Colonic mucosa (tissue), 4 donors: ENCODE results near the gene TCEAL2. TPM values are rescaled to one million over a fixed set of nuclear protein-coding genes. Genes with fewer than 3 reads are reported as not detected.

Experiments
- DNase-seq: peaks from one replicate; pipeline ENCODE4 v3.0.0-alpha.2; 2020
- H3K27ac ChIP-seq: fragments of 200-600 bp; one replicate; pipeline ENCODE4 v1.8.0; 2021
- H3K27me3 ChIP-seq: fragments of 200-600 bp; one replicate; pipeline ENCODE4 v1.8.0; 2021
- H3K36me3 ChIP-seq: fragments of 200-600 bp; one replicate; pipeline ENCODE4 v1.8.0; 2021
- H3K4me1 ChIP-seq: fragments of 200-600 bp; one replicate; pipeline ENCODE4 v1.8.0; 2021; ENCODE audit warnings: mild to moderate bottlenecking
- H3K4me3 ChIP-seq: fragments of 200-600 bp; one replicate; pipeline ENCODE4 v1.8.0; 2021
- H3K9ac ChIP-seq, 2 donors: one replicate each; pipeline ENCODE4 v1.7.0; 2013; ENCODE audit warnings: control low read depth in 2 of 2, low read depth in 2 of 2, low read length in 2 of 2
- H3K9me3 ChIP-seq: fragments of 200-600 bp; one replicate; pipeline ENCODE4 v1.8.0; 2021
- CTCF ChIP-seq: fragments of 200-600 bp; IDR thresholded peaks from one replicate; pipeline ENCODE4 v1.8.0; 2022; ENCODE audit warnings: antibody characterized with exemption, mild to moderate bottlenecking
- intact Hi-C: fragments of 100-400 bp; cut with DNase I; formaldehyde crosslinking; loops from one replicate; pipeline ENCODE4 v1.14.1; 2022
- total RNA-seq, 2 donors: library from RNA; stranded (reverse); fragmentation: NEBNext Ultra II Directional in 1 of 2; extraction: Animal tissue kit (Norgen Biotek cat#: 25700) in 1 of 2; gene quantifications; one replicate each; pipeline ENCODE4 v1.2.1, GENCODE V29; 2021
- donor health status: healthy.
- donor health status: DM: no; HTN: no; CAD: no.
- donor health status: DM: no; HTN: no; CAD: no.

TCEAL2 gene
- total RNA-seq, 2 donors from 2014 or later, result 0.25 to 1.9 TPM

- Histone ChIP-seq H3K9ac (peak overlapping the region; percentile 49 to 58), H3K4me3 (peak overlapping the region; percentile 33), H3K36me3 (no peaks in the 10 kb centered on the region), H3K9me3 (no peaks in the 10 kb centered on the region), H3K4me1 (no peaks in the 10 kb centered on the region), H3K27me3 (no peaks in the 10 kb centered on the region), H3K27ac (no peak overlapping the region)
- peak; percentile 18 for DNase-seq
- TF ChIP-seq CTCF, result no peak
- intact Hi-C loops, result no loop called here
Observed at GRCh38 chrX:102154900-102155805, 29.7 kb downstream of the TCEAL2 start.

- Histone ChIP-seq H3K9ac (peak within 1 kb of the TSS; percentile 49 to 58), H3K27ac (no peak within 1 kb of the TSS), H3K4me3 (peak within 1 kb of the TSS; percentile 33), H3K9me3 (no peaks in the 10 kb centered on the region), H3K27me3 (no peaks in the 10 kb centered on the region), H3K4me1 (no peaks in the 10 kb centered on the region), H3K36me3 (no peaks in the 10 kb centered on the region)
- intact Hi-C loops, result no loop called here
- DNase-seq, result peak; percentile 66
- TF ChIP-seq CTCF, result no peak
Observed at GRCh38 chrX:102155806-102156179, 30.3 kb downstream of the TCEAL2 start, which contains the start of gene BEX5. Gene BEX5 (minus strand): TSS chrX:102155977. CDS start chrX:102154265, 1,712 bp downstream.

Other genes starting within 250 kb of the TCEAL2 start
- gene ZMAT1, start 193.7 kb upstream of the TCEAL2 start, total RNA-seq, result 1 to 10 TPM; 1.2 to 1.6 TPM
- not detected for gene TCEAL6, start 16.8 kb downstream of the TCEAL2 start, total RNA-seq
- gene BEX5, start 30.3 kb downstream of the TCEAL2 start, total RNA-seq, result 1 to 10 TPM; 2.0 to 2.4 TPM
- gene TCP11X1, start 89.6 kb downstream of the TCEAL2 start, total RNA-seq, result not detected
- not detected for gene NXF2, start 121.5 kb downstream of the TCEAL2 start, total RNA-seq